T-helper 22 cell (primary cell): ENCODE measurements around the gene ACVR1B.
A peak's percentile ranks its signal among the peaks of the same experiment; 100 is the strongest.
"Not testable (repeated sequence)": the region's sequence is repeated elsewhere in the genome, so short reads cannot be mapped to it uniquely, and the experiment has no call there.

ENCODE experiments used
- DNase-seq: peaks from one replicate; pipeline ENCODE4 v3.0.0-alpha.2; 2020; ENCODE audit warnings: low read depth

ACVR1B gene

GRCh38 chr12:51970904-51971646 lies 19.6 kb downstream of the ACVR1B start:
- peak; percentile 32 for DNase-seq

- no peak for DNase-seq
Observed at GRCh38 chr12:51971679-51972421, 20.4 kb downstream of the ACVR1B start.

DNA sequence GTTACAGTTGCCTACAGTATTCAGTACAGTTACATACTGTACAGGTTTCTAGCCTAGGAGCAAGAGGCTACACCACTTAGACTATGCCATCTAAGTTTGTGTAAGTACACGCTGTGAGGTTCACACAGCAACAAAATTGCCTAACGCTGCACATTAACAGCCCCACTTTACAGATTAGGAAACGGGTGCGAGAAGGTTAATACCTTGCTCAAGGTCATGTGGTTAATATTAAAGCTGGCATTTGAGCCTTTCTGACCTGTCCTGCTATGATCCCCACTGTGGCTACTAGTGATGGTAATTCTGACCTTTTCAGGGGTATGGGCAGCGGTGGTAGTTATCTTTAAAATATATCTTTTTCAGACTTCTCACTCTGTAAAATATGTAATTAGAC lies 20.9 kb downstream of the ACVR1B start:
- DNase-seq, result no peak

GRCh38 chr12:51972849-51973273 lies 21.4 kb downstream of the ACVR1B start:
- peak; percentile 53 for DNase-seq

DNA sequence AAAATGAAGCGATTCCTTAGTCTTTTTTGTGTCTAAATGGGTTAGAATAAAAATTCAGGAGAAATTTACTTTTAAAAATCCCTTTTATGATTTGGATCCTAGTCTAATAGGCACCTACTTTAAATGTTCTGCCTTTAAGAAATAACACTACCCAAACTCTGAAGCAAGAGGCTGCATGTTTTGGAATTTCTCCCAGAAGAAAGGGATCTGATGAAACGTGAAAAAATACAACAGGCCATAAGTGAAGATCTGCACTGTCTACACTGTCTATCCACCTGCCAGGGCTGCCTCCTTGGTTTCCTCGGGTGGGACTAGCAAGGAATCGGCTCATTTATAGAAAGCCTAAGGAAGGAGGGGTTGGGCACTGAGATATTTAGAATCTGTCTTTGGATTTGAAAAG lies 22.1 kb downstream of the ACVR1B start:
- DNase-seq, result no peak

- no peak for DNase-seq
Observed at GRCh38 chr12:51974646-51975045, 23.1 kb downstream of the ACVR1B start.

DNA sequence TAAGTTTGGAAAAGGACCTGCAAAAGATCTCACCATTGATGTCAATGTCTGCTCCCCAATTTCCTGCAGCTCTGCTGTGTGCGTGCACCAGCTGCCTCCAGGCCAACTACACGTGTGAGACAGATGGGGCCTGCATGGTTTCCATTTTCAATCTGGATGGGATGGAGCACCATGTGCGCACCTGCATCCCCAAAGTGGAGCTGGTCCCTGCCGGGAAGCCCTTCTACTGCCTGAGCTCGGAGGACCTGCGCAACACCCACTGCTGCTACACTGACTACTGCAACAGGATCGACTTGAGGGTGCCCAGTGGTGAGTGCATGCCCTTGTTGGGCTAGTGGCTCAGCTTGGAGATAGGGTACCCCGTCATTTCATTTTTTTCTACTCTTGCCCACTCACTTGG lies 23.7 kb downstream of the ACVR1B start:
- DNase-seq, result no peak

DNA sequence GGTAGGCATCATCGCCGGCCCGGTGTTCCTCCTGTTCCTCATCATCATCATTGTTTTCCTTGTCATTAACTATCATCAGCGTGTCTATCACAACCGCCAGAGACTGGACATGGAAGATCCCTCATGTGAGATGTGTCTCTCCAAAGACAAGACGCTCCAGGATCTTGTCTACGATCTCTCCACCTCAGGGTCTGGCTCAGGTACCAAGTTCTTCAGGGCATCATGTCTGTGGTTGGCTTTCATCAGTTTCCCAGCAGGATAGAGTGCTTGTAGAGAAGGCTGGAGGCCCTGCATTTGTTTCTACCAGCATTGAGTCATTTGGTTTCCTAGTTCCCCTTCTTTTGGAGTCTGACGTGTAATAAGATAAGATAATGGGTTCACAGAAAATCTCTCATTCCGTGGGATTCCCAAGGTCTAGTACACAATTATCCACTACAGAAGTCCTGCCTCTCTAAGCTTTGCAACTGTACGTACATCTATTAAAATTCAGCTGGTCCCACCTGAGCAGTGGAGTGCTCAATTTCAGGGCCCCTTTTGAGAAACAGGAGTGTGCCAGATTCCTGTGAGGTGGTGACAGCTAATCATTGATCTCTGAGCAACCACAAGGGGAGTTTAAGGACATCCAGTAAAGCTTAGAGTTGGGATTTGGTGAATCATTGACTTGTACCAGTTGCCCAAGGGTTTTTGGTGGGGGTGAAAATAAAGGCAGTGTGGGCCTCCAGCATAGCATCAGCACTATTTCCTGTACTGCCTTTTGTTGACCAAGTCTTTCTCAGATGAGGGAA lies 25.1 kb downstream of the ACVR1B start:
- no peak for DNase-seq

DNA sequence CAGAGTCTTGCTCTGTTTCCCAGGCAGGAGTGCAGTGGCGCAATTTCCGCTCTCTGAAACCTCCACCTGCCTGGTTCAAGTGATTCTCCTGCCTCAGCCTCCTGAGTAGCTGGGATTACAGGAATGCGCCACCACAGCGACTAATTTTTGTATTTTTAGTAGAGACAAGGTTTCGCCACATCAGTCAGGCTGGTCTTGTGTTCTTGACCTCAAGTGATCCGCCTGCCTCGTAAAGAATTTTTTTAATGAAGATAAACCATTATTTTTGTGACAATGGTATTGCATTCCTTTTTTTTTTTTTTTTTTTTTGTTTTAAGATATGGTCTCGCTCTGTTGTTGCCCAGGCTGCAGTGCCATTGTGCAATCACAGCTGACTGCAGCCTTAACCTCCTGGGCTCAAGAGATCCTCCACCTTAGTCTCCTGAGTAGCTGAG lies 25.8 kb downstream of the ACVR1B start:
- no peak for DNase-seq

DNA sequence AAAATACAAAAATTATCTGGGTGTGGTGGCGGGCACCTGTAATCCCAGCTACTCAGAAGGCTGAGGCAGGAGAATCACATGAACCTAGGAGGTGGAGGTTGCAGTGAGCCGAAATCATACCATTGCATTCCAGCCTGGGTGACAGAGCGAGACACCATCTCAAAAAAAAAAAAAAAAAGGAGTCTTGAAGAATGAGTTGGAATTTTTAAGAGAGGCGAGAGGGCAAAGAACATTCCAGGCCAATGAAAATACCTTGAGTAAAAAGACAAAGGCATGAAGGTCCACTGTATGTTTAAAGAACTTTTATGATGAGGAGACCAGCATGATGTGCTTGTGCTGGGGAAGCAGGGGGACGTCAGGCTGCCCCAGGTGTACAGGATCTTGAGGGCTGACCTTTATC lies 27.8 kb downstream of the ACVR1B start:
- not testable (repeated sequence) for DNase-seq

GRCh38 chr12:51980051-51980808 lies 28.7 kb downstream of the ACVR1B start:
- peak; percentile 26 for DNase-seq

GRCh38 chr12:51980809-51981127 lies 29.3 kb downstream of the ACVR1B start:
- DNase-seq, result no peak

DNA sequence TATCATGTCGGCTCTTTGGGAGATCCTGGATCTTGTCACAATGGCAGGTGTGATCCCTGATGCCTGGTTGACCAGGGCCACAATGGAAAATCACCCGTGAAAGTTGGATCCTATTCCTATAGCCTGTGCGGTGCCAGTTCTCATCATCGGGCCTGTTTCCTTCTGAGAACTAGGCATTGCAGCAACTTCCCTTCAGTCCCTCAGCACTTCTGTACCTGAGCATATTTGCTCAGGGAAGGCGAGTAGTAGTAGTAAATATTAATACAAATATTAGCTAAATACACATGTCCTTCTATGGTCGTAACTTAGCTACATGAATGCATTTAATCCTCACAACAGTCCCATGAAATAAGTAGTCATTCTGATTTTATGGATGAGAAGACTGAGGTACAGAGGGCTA lies 33.2 kb downstream of the ACVR1B start:
- no peak for DNase-seq

- no peak for DNase-seq
Observed at GRCh38 chr12:51985154-51985835, 33.8 kb downstream of the ACVR1B start.

GRCh38 chr12:51986834-51987233 lies 35.3 kb downstream of the ACVR1B start:
- DNase-seq, result no peak

GRCh38 chr12:51992246-51992645 lies 40.7 kb downstream of the ACVR1B start:
- no peak for DNase-seq

GRCh38 chr12:51994539-51994820 lies 43.0 kb downstream of the ACVR1B start:
- no peak for DNase-seq

DNA sequence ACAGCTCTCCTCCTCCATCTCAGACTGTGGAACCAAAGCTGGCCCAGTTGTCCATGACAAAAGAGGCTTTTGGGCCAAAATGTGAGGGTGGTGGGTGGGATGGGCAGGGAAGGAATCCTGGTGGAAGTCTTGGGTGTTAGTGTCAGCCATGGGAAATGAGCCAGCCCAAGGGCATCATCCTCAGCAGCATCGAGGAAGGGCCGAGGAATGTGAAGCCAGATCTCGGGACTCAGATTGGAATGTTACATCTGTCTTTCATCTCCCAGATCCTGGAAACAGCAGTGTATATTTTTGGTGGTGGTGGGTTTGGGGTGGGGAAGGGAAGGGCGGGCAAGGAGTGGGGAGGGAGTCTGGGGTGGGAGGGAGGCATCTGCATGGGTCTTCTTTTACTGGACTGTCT lies 43.5 kb downstream of the ACVR1B start:
- DNase-seq, result no peak

DNA sequence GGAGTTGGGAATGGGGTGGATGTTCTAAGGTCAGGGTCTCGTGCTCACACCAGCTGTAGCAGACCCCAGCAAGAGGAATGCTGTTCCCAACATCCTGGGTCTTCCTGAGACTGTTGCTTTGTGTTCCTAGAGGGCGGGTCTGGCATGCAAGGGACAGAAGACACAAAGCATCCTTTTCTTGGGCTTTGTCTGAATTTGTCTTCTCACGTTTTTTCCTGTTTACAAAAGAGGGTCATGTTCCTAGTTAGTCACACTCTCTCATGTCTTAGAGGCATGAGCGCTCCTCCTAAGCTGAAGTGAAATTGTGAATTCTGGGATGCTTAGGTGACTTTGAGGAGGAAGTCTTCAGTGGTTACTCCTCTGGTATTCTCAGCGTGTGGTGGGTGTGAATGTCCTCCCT lies 45.6 kb downstream of the ACVR1B start:
- no peak for DNase-seq

DNA sequence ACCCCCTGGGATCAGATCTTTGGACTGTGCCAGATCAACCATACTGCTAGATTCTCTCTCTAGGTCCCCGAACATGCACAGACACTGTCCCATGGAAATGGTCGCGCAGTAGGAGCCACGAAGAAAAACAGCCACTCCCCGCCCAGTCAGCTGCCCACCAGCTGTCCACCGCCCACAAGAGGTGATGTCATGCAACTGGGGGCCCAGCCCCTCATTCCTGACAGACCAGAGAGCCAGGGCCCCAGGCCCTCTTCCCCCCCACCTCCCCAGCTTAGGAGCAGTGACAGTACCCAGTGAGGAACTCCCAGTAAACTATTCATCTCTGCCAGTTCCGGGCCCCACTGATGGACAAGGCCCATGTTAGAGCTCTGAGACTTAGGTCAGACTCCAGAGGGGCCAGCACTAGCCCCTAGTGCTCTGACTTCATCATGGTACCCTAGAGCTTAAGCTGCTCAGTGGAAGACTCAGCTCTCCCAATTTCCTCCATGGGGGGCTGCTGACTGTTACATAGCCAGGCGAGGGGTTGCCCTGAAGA lies 51.6 kb downstream of the ACVR1B start:
- DNase-seq, result no peak

DNA sequence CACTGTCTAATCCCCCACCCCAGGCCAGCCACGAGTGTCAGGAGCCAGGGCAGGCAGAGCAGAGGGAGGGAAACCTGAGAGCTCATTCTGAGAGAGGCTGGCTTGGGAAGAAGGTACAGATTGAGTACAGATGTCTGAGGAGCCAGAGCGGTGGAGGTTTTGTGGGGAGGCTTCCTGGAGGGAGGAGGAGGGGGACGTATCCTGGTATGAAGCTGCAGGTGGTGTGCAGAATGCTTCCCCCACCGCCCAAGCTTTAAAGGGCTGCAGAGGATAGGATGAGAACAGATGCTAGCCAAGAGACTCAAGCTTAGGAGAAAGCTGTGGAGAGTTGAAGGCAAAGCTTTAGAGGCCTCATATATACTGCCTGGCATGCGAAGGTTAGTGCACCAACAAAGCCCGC lies 52.1 kb downstream of the ACVR1B start:
- no peak for DNase-seq
